Mucosa of stomach (tissue), 1 donor: Measurements from ENCODE around the gene C11orf58.

Source experiments
- H3K27me3 ChIP-seq: one replicate; pipeline ENCODE4 v1.7.0; 2013; ENCODE audit warnings: mild to moderate bottlenecking, low read length; ENCODE audit not compliant: control insufficient read depth, insufficient read depth
- H3K36me3 ChIP-seq: one replicate; pipeline ENCODE4 v1.7.0; 2013; ENCODE audit warnings: low read length; ENCODE audit not compliant: control insufficient read depth, insufficient read depth
- H3K4me1 ChIP-seq: one replicate; pipeline ENCODE4 v1.7.0; 2013; ENCODE audit warnings: mild to moderate bottlenecking, low read length; ENCODE audit not compliant: control insufficient read depth, insufficient read depth
- H3K4me3 ChIP-seq: one replicate; pipeline ENCODE4 v1.7.0; 2013; ENCODE audit warnings: low read length
- H3K9ac ChIP-seq: one replicate; pipeline ENCODE4 v1.7.0; 2013; ENCODE audit warnings: mild to moderate bottlenecking, low read length, moderate library complexity
- H3K9me3 ChIP-seq: one replicate; pipeline ENCODE4 v1.7.0; 2013; ENCODE audit warnings: mild to moderate bottlenecking, low read length, moderate library complexity; ENCODE audit not compliant: control insufficient read depth
- donor health status: Pancreatic carcinoma.

C11orf58 gene

DNA sequence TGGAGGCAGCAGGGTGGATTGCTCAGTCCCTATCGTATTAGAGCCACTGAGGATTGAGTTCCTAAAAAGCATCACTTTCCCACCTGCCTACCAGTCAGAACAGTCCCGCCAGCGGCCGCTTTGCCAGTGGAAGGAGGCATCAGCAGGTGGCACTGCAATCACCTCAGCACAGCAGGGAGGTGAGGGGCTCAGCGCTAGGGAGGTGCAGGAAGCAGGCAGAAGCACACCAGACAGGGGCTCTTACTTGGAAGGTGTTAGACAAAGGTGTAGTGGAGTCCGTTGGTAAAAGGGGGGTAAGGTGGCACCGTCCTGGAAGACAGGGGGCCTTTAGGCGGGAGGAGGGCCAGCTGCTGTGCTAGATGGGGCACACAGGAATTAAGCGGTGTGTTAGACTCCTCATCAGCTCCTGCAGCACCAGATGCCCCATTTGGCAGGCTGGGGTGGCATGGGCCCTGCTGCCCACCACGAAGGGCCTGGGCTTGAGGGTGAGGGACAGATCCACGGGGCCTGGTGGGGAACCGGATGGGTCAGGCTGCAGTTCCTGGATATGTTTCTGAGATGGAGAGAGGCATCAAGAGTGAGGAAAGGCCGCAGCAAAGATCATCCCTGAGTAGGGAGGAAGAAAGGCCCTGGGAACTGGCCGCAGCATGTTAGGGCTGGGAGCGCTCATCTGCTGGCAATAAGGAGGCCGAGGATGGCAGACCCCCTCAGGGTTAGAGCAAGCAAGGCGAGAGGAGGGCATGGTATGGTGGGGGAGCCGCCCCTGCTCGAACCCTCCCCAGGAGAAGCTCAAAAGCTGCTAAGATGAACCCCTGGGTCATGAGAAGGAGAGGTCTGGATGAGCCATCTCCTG lies 42.5 kb downstream of the C11orf58 start:
- peaks cover 16% of the 10 kb centered on the region for H3K4me1 ChIP-seq
- no peaks in the 10 kb centered on the region for H3K9me3 ChIP-seq
- H3K4me3 ChIP-seq = no peak overlapping the region
- H3K9ac ChIP-seq = no peak overlapping the region
- H3K36me3 ChIP-seq = peaks cover 5% of the 10 kb centered on the region
- H3K27me3 ChIP-seq = no peaks in the 10 kb centered on the region

DNA sequence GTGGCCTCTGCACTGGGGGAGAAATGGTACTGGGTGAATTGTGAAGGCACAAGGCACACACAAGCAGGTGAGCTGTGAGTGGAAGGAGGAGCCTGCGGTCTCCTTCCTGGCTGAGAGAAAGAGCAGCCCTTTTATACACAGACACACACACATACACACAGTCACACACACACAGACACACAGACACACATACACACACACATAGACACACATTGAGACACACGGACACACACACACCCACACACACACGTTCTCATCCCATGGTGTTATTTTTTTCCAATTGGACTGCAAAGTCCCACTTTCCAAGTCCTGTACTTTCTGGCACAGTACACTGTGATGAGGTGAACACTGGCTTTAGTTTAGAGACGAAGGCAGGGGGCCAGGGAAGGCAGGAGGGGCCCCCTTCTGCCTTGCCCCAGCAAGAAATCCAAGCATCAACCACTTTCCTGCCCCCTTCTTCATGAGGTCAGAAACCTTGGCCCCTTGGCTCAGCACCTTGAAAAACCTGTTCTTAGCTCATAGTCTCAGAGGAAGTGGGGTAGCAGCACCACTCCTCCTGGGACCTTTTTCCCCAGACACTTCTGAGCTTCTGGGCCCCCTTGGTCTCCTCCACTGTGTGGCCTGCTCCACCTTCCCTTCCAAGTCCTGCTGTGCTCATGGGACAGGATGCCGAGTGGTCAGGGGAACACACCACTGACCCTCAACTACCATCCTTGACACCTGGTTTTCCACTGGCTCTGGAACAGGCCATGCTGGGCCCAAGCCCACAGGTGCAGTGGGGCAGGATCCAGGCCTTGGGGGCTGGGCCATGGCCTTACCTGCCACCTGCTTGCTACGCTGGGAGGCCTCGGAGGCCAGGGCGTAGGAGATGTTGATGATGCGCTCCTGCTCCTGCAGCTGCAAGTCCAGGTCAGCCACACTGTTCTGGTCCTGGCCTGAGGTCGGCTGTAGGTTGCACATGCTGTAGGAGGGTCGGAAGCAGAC lies 43.8 kb downstream of the C11orf58 start:
- Histone ChIP-seq H3K27me3 (no peaks in the 10 kb centered on the region), H3K4me1 (peaks cover 26% of the 10 kb centered on the region), H3K4me3 (no peak overlapping the region), H3K36me3 (peaks cover 5% of the 10 kb centered on the region), H3K9ac (no peak overlapping the region), H3K9me3 (no peaks in the 10 kb centered on the region)

DNA sequence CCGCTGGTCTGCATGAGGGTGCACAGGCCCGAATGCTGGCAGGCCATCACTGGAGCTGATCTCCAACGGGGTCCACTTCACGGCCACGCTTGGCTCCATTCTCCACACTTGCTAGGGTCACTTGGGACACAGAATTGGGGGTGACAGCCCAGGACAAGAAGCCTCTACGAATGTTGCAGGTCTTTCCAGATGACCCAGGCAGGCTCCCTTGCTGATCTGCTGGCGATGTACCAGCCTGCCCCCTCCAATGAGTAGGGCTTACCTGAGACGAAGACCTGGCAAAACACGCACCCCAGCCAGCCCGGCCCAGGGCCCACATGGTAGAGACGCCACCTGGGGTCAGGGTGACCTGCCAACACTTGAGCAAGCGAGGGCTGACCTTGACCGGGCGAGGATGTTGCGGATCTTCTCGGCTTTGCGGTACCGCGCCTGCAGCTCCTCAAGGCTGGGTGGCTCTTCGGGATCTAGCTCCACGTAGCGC lies 44.9 kb downstream of the C11orf58 start:
- Histone ChIP-seq H3K9me3 (no peaks in the 10 kb centered on the region), H3K36me3 (peaks cover 5% of the 10 kb centered on the region), H3K4me1 (peaks cover 30% of the 10 kb centered on the region), H3K27me3 (no peaks in the 10 kb centered on the region), H3K4me3 (no peak overlapping the region), H3K9ac (no peak overlapping the region)

DNA sequence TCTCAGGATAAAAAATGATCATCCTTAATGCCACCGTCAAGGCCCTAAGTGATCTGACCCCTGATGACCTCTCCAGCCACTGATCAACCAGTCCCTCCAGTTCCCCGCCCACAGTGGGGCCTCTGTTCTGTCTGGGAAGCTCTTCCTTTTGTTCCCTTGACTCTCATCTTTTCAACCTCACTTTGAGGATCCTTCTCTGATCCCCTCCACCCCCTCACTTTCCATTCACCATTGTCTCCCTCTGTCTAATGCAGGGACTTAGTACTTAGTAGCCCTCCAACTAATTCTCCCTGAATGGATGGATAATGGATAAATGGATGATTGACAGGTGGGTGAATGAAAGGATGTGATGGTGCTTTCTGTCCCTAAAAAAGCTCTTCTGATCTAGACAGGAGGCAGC lies 45.6 kb downstream of the C11orf58 start:
- Histone ChIP-seq H3K4me3 (no peak overlapping the region), H3K27me3 (no peaks in the 10 kb centered on the region), H3K9me3 (no peaks in the 10 kb centered on the region), H3K9ac (no peak overlapping the region), H3K36me3 (peaks cover 5% of the 10 kb centered on the region), H3K4me1 (peaks cover 31% of the 10 kb centered on the region)

GRCh38 chr11:16784666-16785065 lies 46.2 kb downstream of the C11orf58 start:
- Histone ChIP-seq H3K9ac (no peak overlapping the region), H3K4me3 (no peak overlapping the region), H3K27me3 (no peaks in the 10 kb centered on the region), H3K9me3 (no peaks in the 10 kb centered on the region), H3K4me1 (peaks cover 25% of the 10 kb centered on the region), H3K36me3 (peaks cover 5% of the 10 kb centered on the region)

DNA sequence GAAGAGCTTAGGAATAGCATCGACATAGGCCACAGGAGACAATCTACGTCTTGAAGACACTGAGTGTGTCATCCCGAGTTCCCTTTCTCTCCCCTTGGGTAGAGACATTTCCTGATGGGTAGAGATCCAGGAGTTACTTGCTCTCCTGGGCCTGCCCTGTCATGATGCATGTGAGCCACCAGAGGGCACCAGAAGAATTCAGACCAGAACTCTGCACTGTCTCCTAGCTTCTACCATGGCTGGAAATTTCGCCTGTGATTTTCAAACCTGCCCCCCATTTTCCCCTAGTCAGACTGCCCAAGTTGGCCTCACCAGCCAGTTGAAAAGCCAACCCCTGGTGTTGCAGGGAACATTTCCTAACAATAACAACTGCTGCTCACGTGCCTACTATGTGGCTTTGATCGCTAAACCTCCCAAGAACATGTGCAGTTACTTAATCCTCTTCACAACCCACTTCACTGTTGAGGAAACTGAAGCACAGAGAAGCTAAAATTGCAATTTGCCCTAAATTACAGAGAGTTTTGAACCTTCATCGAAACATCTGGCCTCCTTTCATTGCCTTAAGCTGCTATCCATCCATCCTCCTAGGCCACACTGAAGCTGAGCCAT lies 47.2 kb downstream of the C11orf58 start:
- Histone ChIP-seq H3K36me3 (peaks cover 5% of the 10 kb centered on the region), H3K27me3 (no peaks in the 10 kb centered on the region), H3K9ac (no peak overlapping the region), H3K4me3 (no peak overlapping the region), H3K9me3 (no peaks in the 10 kb centered on the region), H3K4me1 (peaks cover 21% of the 10 kb centered on the region)

DNA sequence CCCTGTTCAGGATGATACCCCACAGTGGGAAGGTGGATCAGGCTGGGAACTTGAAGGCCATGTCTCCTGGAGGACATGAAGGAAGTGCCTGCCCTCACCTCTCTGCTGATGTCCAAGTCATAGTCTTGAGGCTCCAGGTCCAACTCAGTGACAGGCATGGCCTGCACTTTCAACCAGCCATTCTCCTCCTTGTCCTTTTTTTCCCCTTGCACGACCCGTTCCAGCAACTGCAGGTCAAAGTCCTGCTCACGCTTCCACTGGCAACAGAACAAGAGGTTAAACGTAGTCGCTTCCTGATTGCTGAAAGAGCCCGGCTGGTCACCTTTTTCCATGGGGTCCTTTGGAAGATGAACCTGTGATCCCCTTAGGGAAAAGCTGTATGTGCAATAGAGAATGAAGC lies 47.7 kb downstream of the C11orf58 start:
- Histone ChIP-seq H3K9ac (no peak overlapping the region), H3K4me3 (no peak overlapping the region), H3K27me3 (no peaks in the 10 kb centered on the region), H3K36me3 (peaks cover 5% of the 10 kb centered on the region), H3K4me1 (peaks cover 21% of the 10 kb centered on the region), H3K9me3 (no peaks in the 10 kb centered on the region)

GRCh38 chr11:16787035-16787742 lies 48.7 kb downstream of the C11orf58 start:
- Histone ChIP-seq H3K4me3 (no peak overlapping the region), H3K27me3 (no peaks in the 10 kb centered on the region), H3K4me1 (peaks cover 21% of the 10 kb centered on the region), H3K36me3 (peaks cover 1% of the 10 kb centered on the region), H3K9me3 (no peaks in the 10 kb centered on the region), H3K9ac (no peak overlapping the region)

- Histone ChIP-seq H3K4me1 (peaks cover 21% of the 10 kb centered on the region), H3K9ac (no peak overlapping the region), H3K4me3 (no peak overlapping the region), H3K27me3 (no peaks in the 10 kb centered on the region), H3K9me3 (no peaks in the 10 kb centered on the region), H3K36me3 (no peaks in the 10 kb centered on the region)
These were observed 50.0 kb downstream of the C11orf58 start for GRCh38 chr11:16788141-16789062.

- no peaks in the 10 kb centered on the region for H3K27me3 ChIP-seq
- H3K9ac ChIP-seq = no peak overlapping the region
- no peak overlapping the region for H3K4me3 ChIP-seq
- peaks cover 21% of the 10 kb centered on the region for H3K4me1 ChIP-seq
- H3K36me3 ChIP-seq = no peaks in the 10 kb centered on the region
- H3K9me3 ChIP-seq = no peaks in the 10 kb centered on the region
These were observed 50.6 kb downstream of the C11orf58 start for GRCh38 chr11:16789063-16789420.
